Astrocyte (in vitro differentiated cells and primary cell): ENCODE results near the gene SHB. TPM values are rescaled to one million over a fixed set of nuclear protein-coding genes. Genes with fewer than 3 reads are reported as not detected.

ENCODE experiments used
- DNase-seq: peaks from one replicate; pipeline ENCODE4 v3.0.0-alpha.2; 2010; ENCODE audit warnings: low read depth
- FAIRE-seq: peaks from 2 replicates; lab custom pipeline; 2011; peaks lifted over from hg19 to GRCh38; lab: Jason Lieb, UNC
- H2AFZ ChIP-seq: 2 replicates; pipeline ENCODE4 v1.6.0; 2012; ENCODE audit warnings: low read depth, low read length, inconsistent platforms
- H3K27ac ChIP-seq: 2 replicates; pipeline ENCODE4 v1.5.1; 2011; ENCODE audit warnings: low read depth, low read length, inconsistent platforms
- H3K27me3 ChIP-seq: 2 replicates; pipeline ENCODE4 v1.6.0; 2011; ENCODE audit warnings: low read length, inconsistent platforms; ENCODE audit not compliant: insufficient read depth
- H3K36me3 ChIP-seq: 2 replicates; pipeline ENCODE4 v1.5.1; 2011; ENCODE audit warnings: low read length, inconsistent platforms; ENCODE audit not compliant: insufficient read depth
- H3K4me1 ChIP-seq: 2 replicates; pipeline ENCODE4 v1.5.1; 2011; ENCODE audit warnings: low read length, inconsistent platforms; ENCODE audit not compliant: insufficient read depth
- H3K4me2 ChIP-seq: 2 replicates; pipeline ENCODE4 v1.6.0; 2012; ENCODE audit warnings: low read length, inconsistent platforms
- H3K4me3 ChIP-seq: 2 replicates; pipeline ENCODE4 v1.5.1; 2011; ENCODE audit warnings: low read depth, mild to moderate bottlenecking, low read length, inconsistent platforms; ENCODE audit not compliant: insufficient read depth
- H3K79me2 ChIP-seq: 2 replicates; pipeline ENCODE4 v1.6.0; 2012; ENCODE audit warnings: mild to moderate bottlenecking, low read length, inconsistent platforms; ENCODE audit not compliant: insufficient read depth
- H3K9ac ChIP-seq: 2 replicates; pipeline ENCODE4 v1.6.0; 2012; ENCODE audit warnings: mild to moderate bottlenecking, low read length, inconsistent platforms
- H3K9me3 ChIP-seq: 2 replicates; pipeline ENCODE4 v1.5.1; 2012; ENCODE audit warnings: low read depth, mild to moderate bottlenecking, low read length, inconsistent platforms; ENCODE audit not compliant: insufficient read depth
- H4K20me1 ChIP-seq: 2 replicates; pipeline ENCODE4 v1.6.0; 2012; ENCODE audit warnings: low read length, inconsistent platforms; ENCODE audit not compliant: insufficient read depth
- H3K27ac Mint-ChIP-seq: one replicate; pipeline ENCODE4 v1.8.0; 2021; ENCODE audit warnings: mild to moderate bottlenecking, mixed read lengths; ENCODE audit not compliant: unreplicated experiment
- H3K27me3 Mint-ChIP-seq: one replicate; pipeline ENCODE4 v1.8.0; 2021; ENCODE audit warnings: low read depth, mixed read lengths; ENCODE audit not compliant: unreplicated experiment
- H3K36me3 Mint-ChIP-seq: one replicate; pipeline ENCODE4 v1.8.0; 2021; ENCODE audit warnings: low read depth, mixed read lengths; ENCODE audit not compliant: unreplicated experiment
- H3K4me1 Mint-ChIP-seq: one replicate; pipeline ENCODE4 v1.8.0; 2021; ENCODE audit warnings: low read depth, mixed read lengths; ENCODE audit not compliant: unreplicated experiment
- H3K4me3 Mint-ChIP-seq: one replicate; pipeline ENCODE4 v1.8.0; 2021; ENCODE audit warnings: mild to moderate bottlenecking, moderate library complexity, mixed read lengths; ENCODE audit not compliant: unreplicated experiment
- H3K9me3 Mint-ChIP-seq: one replicate; pipeline ENCODE4 v1.8.0; 2021; ENCODE audit warnings: mild to moderate bottlenecking, mixed read lengths; ENCODE audit not compliant: unreplicated experiment
- CTCF ChIP-seq: IDR thresholded peaks from 2 replicates; pipeline ENCODE4 v1.5.1; 2011; ENCODE audit warnings: low read depth, mild to moderate bottlenecking, inconsistent platforms, low read length, moderate library complexity; ENCODE audit not compliant: insufficient read depth
- EZH2 ChIP-seq: IDR thresholded peaks from 2 replicates; pipeline ENCODE4 v1.6.1; 2012; ENCODE audit warnings: mild to moderate bottlenecking, low read length, inconsistent platforms; ENCODE audit not compliant: insufficient read depth
- total RNA-seq: library from RNA; stranded (reverse); gene quantifications from 2 replicates; pipeline ENCODE4 v1.2.1, GENCODE V29; 2021

The SHB gene
- total RNA-seq, 1 donor from 2014 or later: 53.4 TPM

GRCh38 chr9:38091310-38092199 lies 22.5 kb upstream of the SHB start:
- Mint-ChIP-seq H3K4me1 (peaks cover 4% of the 10 kb centered on the region), H3K36me3 (peaks cover 2% of the 10 kb centered on the region), H3K27me3 (peaks cover 6% of the 10 kb centered on the region), H3K9me3 (no peaks in the 10 kb centered on the region), H3K27ac (no peak overlapping the region), H3K4me3 (no peak overlapping the region)
- no peaks in the 10 kb centered on the region for H4K20me1 ChIP-seq
- TF ChIP-seq EZH2 (no peak), CTCF (no peak)
- H3K27me3 ChIP-seq: no peaks in the 10 kb centered on the region
- no peak overlapping the region for H3K9ac ChIP-seq
- no peak overlapping the region for H3K4me2 ChIP-seq
- DNase-seq: no peak
- no peaks in the 10 kb centered on the region for H3K36me3 ChIP-seq
- no peaks in the 10 kb centered on the region for H3K4me1 ChIP-seq
- H3K27ac ChIP-seq: no peak overlapping the region
- H3K9me3 ChIP-seq: no peaks in the 10 kb centered on the region
- no peaks in the 10 kb centered on the region for H3K79me2 ChIP-seq
- no peak overlapping the region for H3K4me3 ChIP-seq
- no peak overlapping the region for H2AFZ ChIP-seq
- FAIRE-seq: no peak

DNA sequence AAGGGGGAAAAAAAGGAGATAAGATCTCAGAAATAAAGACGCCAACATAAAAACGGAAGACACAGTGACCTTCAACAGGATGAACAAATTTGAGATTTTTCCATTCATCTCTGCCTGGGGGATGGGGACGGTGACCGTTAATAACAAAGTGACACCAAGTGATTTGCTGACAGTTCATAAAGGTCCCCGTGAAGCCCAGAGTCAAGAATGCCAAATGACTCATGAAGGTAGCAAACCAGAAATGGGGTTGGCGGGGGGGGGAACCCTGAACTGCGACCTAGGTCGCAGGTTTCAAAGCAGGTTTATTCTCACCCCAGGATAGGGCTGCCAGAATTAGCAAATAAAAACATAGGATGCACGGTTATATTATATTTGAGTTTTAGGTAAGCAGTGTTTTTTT lies 21.1 kb upstream of the SHB start:
- DNase-seq: no peak
- Histone ChIP-seq H3K9ac (no peak overlapping the region), H3K79me2 (no peaks in the 10 kb centered on the region), H3K4me2 (no peak overlapping the region), H3K27me3 (no peaks in the 10 kb centered on the region), H3K4me3 (no peak overlapping the region), H2AFZ (no peak overlapping the region), H3K36me3 (no peaks in the 10 kb centered on the region), H3K9me3 (no peaks in the 10 kb centered on the region), H4K20me1 (no peaks in the 10 kb centered on the region), H3K27ac (no peak overlapping the region), H3K4me1 (no peaks in the 10 kb centered on the region)
- no peak overlapping the region for H3K4me3 Mint-ChIP-seq
- no peak for FAIRE-seq
- H3K9me3 Mint-ChIP-seq: no peaks in the 10 kb centered on the region
- H3K4me1 Mint-ChIP-seq: peaks cover 4% of the 10 kb centered on the region
- H3K36me3 Mint-ChIP-seq: peaks cover under 1% of the 10 kb centered on the region
- no peak overlapping the region for H3K27ac Mint-ChIP-seq
- TF ChIP-seq CTCF (no peak), EZH2 (no peak)
- H3K27me3 Mint-ChIP-seq: peaks cover 2% of the 10 kb centered on the region
